Gastroesophageal sphincter (tissue), 3 donors: ENCODE results near the gene FGFR3.

ENCODE experiments used
- POLR2A ChIP-seq, 2 donors: fragments of 450-650 bp; IDR thresholded peaks; one replicate each; pipeline ENCODE4 v1.6.1; 2017; ENCODE audit warnings: antibody characterized with exemption in 2 of 2, mild to moderate bottlenecking in 2 of 2, moderate library complexity in 1 of 2
- POLR2AphosphoS5 ChIP-seq: sonication (generic); formaldehyde crosslinking; IDR thresholded peaks from one replicate; pipeline ENCODE4 v1.6.1; 2017; ENCODE audit warnings: antibody characterized with exemption
- TF ChIP-seq, protein P1 (sequence below), 4 experiments: fragments of 200-600 bp in 2 of 4; fragments of 450-650 bp in 2 of 4; sonication (generic) in 1 of 4; IDR thresholded peaks; one replicate each; pipeline ENCODE4 v1.5.1; 2017 to 2019; ENCODE audit warnings: antibody characterized with exemption in 4 of 4, mild to moderate bottlenecking in 2 of 4, moderate library complexity in 2 of 4

- TF ChIP-seq POLR2A (IDR thresholded peaks at IDR 0.05) (no peak), POLR2AphosphoS5 (no peak)
- TF ChIP-seq, protein P1, sequence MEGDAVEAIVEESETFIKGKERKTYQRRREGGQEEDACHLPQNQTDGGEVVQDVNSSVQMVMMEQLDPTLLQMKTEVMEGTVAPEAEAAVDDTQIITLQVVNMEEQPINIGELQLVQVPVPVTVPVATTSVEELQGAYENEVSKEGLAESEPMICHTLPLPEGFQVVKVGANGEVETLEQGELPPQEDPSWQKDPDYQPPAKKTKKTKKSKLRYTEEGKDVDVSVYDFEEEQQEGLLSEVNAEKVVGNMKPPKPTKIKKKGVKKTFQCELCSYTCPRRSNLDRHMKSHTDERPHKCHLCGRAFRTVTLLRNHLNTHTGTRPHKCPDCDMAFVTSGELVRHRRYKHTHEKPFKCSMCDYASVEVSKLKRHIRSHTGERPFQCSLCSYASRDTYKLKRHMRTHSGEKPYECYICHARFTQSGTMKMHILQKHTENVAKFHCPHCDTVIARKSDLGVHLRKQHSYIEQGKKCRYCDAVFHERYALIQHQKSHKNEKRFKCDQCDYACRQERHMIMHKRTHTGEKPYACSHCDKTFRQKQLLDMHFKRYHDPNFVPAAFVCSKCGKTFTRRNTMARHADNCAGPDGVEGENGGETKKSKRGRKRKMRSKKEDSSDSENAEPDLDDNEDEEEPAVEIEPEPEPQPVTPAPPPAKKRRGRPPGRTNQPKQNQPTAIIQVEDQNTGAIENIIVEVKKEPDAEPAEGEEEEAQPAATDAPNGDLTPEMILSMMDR (IDR thresholded peaks at IDR 0.05) = no peak
These were observed 9.8 kb downstream of the FGFR3 start for GRCh38 chr4:1802720-1803522.
